MM.1S (cell line): ENCODE results near the gene ALG11.

Experiments used
- EZH2phosphoT487 ChIP-seq: fragments of 300-600 bp; sonication (generic); IDR thresholded peaks from 2 replicates; pipeline ENCODE4 v1.6.1; 2018; ENCODE audit warnings: antibody characterized with exemption, low read length
- TF ChIP-seq, protein P1 (sequence below): fragments of 300-600 bp; sonication (generic); IDR thresholded peaks from 2 replicates; pipeline ENCODE4 v1.5.1; 2016; ENCODE audit warnings: antibody characterized with exemption, low read length, mixed read lengths

DNA sequence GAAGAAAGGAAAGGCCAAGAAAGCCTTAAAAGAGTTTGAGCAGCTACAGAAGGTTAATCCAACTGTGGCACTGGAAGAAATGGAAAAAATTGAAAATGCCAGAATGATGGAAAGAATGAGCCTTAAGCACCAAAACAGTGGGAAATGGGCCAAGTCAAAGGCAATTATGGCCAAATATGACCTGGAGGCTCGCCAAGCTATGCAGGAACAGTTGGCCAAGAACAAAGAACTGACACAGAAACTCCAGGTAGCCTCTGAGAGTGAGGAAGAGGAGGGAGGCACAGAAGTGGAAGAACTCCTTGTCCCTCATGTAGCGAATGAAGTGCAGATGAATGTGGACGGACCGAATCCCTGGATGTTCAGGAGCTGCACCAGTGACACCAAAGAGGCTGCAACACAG lies 17.4 kb downstream of the ALG11 start:
- no peak for TF ChIP-seq EZH2phosphoT487
- TF ChIP-seq, protein P1, sequence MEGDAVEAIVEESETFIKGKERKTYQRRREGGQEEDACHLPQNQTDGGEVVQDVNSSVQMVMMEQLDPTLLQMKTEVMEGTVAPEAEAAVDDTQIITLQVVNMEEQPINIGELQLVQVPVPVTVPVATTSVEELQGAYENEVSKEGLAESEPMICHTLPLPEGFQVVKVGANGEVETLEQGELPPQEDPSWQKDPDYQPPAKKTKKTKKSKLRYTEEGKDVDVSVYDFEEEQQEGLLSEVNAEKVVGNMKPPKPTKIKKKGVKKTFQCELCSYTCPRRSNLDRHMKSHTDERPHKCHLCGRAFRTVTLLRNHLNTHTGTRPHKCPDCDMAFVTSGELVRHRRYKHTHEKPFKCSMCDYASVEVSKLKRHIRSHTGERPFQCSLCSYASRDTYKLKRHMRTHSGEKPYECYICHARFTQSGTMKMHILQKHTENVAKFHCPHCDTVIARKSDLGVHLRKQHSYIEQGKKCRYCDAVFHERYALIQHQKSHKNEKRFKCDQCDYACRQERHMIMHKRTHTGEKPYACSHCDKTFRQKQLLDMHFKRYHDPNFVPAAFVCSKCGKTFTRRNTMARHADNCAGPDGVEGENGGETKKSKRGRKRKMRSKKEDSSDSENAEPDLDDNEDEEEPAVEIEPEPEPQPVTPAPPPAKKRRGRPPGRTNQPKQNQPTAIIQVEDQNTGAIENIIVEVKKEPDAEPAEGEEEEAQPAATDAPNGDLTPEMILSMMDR: no peak
